Spleen (tissue), 7 donors: ENCODE data around the gene LPAR3.

Experiments
- CTCF ChIP-seq, 11 experiments: fragments of 200-600 bp in 7 of 11; fragments of 450-650 bp in 4 of 11; sonication (generic) in 4 of 11; IDR thresholded peaks in 8 of 11; conservative IDR thresholded peaks in 3 of 11; 1 replicate in 7 of 11; 2 replicates in 4 of 11; pipeline versions ENCODE4 v1.4.0 to v1.8.0; 2016 to 2021; ENCODE audit warnings: antibody characterized with exemption in 11 of 11, inconsistent platforms in 4 of 11, mild to moderate bottlenecking in 1 of 11
- POLR2A ChIP-seq, 3 donors: fragments of 450-650 bp; IDR thresholded peaks; one replicate each; pipeline ENCODE4 v1.5.1; 2017; ENCODE audit warnings: antibody characterized with exemption in 3 of 3, mild to moderate bottlenecking in 1 of 3
- donor health status: DM: no; HTN: no; CAD: no; lungs with moderate emphysema.
- donor health status: DM: no; HTN: no; CAD: no.
- donor health status: DM: no; HTN: no; CAD: no.

- TF ChIP-seq CTCF (IDR thresholded peaks at IDR 0.05 in 8 of 11, conservative IDR thresholded peaks at IDR 0.05 in 3 of 11) (no peak), POLR2A (IDR thresholded peaks at IDR 0.05) (no peak)
Observed at GRCh38 chr1:84773195-84773594, 119.8 kb downstream of the LPAR3 start.
